GM12892 (cell line): ENCODE measurements around the gene CCND3.

Source experiments
- DNase-seq: peaks from one replicate; pipeline ENCODE4 v3.0.0; 2011; ENCODE audit not compliant: insufficient read length
- FAIRE-seq: peaks from 2 replicates; lab custom pipeline; 2011; peaks lifted over from hg19 to GRCh38; lab: Jason Lieb, UNC
- POLR2A ChIP-seq: IDR thresholded peaks from 2 replicates; pipeline ENCODE4 v1.6.1; 2011; ENCODE audit warnings: low read depth, low read length, control low read depth
- POLR2AphosphoS5 ChIP-seq: IDR thresholded peaks from 2 replicates; pipeline ENCODE4 v1.6.1; 2011; ENCODE audit warnings: low read depth, low read length, control low read depth
- TAF1 ChIP-seq: IDR thresholded peaks from 2 replicates; pipeline ENCODE4 v1.6.1; 2011; ENCODE audit warnings: low read depth, mild to moderate bottlenecking, control low read depth, low read length, borderline replicate concordance

Gene CCND3

DNA sequence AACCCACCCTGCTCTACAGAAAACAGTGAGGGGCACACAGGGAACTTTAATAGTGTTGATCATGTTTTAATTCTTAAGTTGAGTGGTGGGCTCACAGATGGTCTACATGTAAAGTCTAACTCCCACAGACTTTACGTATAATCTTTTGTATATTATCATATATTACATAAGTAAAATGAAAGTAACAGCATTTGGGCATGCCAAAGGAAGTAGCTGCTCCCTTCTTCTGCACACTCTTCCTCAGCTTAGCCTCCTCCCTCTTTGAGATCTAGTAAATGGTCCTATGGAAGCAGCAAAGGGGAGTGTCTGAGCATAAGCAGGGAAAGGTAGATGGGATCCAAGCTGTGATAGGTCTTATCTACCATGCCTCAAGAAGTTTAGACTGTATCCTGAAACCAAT, 31.9 kb downstream of the CCND3 start:
- DNase-seq = no peak
- TF ChIP-seq TAF1 (no peak), POLR2AphosphoS5 (no peak), POLR2A (no peak)
- FAIRE-seq = no peak

DNA sequence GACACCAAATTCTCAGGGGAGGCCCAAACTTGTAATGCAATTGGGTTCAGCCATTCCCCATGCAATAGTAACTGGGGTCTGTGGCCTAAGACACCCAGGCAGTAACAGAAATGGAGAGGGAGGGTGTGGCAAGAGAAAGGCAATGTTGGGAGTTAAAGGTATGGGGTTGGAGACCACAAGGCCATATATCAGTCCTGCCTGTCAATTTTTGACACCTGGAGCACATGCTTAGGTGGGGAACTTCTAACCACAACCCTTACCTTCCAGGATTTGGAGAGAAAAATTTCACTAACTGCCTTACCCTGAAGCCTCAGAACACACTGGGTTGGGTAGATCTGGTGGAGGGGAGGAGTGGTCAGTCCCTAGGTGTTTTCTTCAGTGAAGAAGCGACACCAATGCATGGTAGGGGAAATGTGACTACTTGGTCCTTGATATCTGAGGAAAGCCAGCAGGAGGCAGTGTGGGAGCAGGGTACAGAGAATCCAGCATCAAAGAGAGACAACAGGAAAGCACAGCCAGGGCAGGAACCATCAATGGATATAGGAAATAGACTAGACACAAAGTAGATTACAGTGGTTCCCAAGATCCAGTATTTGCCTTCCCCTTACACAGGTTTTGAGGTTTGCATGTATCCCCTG, 39.6 kb downstream of the CCND3 start:
- TF ChIP-seq POLR2AphosphoS5 = no peak
- no peak for TF ChIP-seq TAF1
- TF ChIP-seq POLR2A = no peak
- no peak for DNase-seq
- no peak for FAIRE-seq

DNA sequence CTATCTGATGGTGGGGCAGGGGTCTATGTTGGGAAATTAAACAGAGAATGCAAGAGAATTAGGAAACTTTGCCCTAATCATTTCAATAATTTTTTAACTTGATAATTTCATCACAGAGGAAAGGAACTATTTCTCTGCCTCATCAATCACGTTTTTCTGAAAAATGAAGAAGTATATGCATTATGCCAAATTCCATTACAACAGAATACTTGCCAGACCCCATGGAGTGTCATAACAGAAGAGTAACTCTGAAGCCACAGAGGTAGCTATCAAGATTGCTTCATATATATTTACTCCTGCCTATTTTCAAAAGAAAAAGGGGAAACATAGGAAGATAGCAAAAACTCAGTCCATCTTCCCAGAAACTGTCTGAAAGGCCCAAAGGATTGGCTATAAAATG, 40.7 kb downstream of the CCND3 start:
- no peak for TF ChIP-seq TAF1
- TF ChIP-seq POLR2A = no peak
- TF ChIP-seq POLR2AphosphoS5 = no peak
- DNase-seq = no peak
- no peak for FAIRE-seq

DNA sequence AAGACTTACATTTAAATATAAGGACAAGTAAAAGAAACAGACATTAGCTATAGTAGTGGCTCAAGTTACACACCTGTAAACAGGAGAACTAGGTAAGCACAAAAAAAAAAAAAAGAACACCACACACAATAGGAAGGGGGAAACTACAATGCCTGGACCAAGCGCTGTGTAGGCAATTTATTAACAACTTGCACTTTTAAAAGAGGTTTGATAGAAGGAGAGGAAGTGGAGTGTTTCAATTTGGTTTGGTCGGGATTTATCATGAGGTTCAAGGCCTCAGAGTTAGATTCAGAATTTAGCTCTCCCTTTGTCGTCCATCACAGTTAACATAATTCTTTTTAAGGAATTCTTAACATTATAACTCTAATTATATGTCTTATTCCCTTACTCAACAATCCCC, 45.3 kb downstream of the CCND3 start:
- TF ChIP-seq POLR2AphosphoS5 (no peak), POLR2A (no peak), TAF1 (no peak)
- DNase-seq = no peak
- FAIRE-seq = no peak

DNA sequence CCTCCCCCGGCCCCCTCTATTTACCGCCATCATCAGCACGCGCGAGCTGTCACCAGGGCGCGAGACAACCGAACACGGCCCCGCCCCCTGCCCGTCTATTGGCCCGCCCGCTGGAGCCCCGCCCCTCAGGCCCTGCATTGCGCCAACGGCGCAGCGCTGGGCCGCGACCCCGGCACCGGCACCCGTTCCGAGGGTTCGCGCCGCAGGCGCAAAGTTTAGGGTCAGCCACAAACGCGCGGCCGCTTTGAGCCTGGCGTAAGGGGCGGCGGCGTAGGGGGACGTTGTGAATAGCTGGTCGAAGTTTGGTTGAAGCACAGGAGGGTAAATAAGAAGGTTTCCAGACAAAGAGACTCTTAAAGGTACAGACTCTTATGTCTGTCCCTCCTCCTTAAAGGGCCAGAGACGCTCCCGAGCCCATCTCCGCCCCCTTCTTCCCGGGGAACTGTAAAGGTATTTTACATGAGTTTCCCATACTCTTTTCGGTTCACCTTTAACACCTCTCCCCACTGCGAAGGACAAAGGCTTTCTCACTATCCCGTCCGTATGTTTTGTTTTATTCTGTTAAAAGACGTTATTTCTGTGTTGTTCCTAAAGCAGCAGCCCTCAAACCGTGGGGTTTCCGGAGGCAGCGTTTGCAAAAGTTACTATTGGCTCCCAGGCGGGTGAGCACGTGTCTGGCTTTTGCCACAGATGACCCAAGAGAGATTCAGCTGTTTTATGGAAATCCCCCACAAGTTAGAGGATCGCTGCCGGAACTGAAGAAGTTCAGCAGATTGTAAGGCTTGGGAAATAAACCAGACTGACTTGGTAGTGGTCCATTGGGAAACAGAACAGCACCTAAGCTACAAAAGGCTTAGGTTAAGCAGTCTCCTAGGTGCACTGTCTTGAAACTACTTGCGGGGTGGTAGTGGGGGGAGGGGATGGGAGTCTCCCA, 46.0 kb downstream of the CCND3 start, which contains the start of gene USP49:
Gene USP49 (minus strand): TSS at position 76 of the 934 bp plus-strand sequence. CDS start 88,392 bp downstream, outside the sequence.
- DNase-seq = peak; percentile 82
- TF ChIP-seq POLR2A = peak; percentile 72
- TF ChIP-seq TAF1 = peak; percentile 62
- no peak for TF ChIP-seq POLR2AphosphoS5
- peak; percentile 92 for FAIRE-seq

DNA sequence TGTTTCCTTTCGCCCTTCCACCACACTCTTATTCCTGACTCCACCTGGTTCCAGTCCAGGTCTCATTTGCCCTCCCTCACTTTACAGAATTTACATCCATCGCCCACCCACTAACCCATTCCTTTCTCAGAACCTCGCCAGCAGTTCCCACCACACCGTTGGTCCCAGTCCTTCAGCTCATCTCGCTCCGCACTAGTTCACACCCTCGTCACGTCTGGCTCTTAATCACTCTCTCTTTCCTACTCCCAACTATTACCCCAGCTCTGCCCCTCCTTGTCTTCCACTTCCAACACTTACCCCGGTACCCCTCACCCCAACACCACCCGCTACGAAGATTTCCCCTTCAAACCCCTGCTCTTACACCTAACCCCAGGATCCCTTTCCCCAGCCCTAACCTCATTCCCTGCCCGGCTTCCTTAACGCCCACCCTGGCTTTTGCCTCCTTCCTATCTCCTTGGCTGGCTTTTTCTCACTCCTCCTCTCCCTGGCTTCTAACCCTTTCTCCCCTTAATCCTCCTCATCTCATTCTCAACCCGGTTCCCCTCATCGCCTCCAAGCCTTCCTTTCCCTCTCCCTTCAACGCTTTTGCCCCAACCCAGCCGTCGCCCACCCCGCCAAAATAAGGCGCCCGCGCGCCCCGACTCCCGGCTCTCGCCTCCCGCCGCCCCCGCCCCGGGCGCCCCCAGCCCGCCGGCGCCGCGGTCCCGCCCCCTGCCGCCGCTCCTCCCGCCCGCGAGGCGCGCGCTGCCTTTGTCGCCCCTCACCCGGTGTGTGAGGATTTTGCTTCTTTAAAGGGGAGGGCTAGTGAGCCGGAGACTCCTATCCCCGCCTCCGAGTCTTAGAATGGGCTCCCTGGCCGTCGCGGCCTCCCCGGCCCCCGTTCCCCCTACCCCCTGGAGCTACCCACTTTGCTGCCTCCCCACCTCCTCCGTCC, 47.0 kb downstream of the CCND3 start:
- FAIRE-seq = peak; percentile 17
- TF ChIP-seq POLR2A (no peak; the same call in 1 of the 2 replicates), POLR2AphosphoS5 (no peak), TAF1 (no peak)
- no peak for DNase-seq

DNA sequence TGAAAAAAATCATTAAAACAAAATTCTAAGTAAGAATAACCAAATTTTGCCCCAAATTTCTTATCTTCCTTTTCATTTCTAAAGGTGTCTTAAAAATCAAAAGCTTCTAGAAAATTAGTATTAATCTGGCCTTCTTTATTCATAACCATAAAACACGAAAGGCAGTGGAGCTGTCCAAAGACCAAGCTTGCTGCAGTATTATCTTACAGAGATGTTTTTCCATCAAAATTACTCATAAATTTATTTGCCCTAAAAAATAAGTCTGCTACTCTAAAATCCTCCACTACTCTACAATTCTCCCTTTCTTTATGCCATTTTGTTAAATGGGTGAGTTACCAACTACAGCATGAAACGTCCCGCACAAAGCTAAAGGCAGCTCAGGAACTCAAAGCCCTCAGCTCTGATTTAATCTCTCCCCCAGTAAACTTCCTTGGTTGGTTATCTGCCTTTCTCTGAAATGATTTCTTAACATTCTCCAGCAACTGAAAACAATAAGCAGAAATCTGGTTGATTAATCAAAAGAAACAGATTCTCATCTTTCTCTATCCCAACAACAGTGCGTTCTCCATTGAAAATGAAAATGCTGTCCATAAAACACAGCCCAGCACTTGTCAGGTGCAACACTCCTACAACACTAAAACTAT, 48.6 kb downstream of the CCND3 start:
- FAIRE-seq (no peak), DNase-seq (no peak)
- TF ChIP-seq POLR2AphosphoS5 (no peak), TAF1 (no peak), POLR2A (no peak)

DNA sequence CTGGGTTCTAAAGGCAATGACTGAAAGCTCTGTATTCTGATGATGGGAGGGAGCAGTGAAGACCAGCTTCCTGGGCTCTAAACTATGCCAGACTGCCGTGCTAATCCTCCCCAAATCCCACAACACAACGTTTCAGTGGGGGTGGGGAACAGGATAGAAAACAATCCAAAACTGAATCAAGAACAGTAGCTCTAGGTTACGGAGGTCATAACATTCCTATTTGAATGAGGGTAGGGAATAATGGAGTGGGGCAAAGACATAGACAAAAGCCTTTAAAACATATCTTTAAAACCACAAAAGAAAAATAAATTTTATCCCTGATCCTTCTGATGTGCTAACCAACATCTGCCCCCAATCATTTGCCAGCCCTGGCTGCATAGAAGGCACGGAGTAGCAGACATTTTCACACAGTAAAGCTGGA, 54.3 kb downstream of the CCND3 start:
- no peak for DNase-seq
- no peak for FAIRE-seq
- TF ChIP-seq POLR2A (no peak), TAF1 (no peak), POLR2AphosphoS5 (no peak)

DNA sequence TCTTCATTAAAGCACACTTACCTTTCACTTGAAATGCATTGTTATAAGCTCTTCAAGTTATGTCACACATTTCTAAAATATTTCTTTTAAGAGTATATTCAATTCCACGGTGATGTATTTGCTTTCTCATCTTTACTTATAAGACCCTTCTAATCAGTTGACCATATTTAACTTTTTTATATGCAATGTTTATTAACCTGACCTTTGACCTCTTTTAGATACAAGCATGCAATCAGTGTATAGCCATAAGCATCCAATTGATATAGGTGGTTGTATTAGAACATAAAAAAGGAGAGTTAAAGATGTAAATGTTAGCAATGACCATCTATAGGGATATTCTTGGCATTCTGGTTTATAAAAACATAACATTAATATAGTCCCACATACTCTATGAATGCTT, 55.7 kb downstream of the CCND3 start:
- no peak for TF ChIP-seq POLR2A
- no peak for TF ChIP-seq TAF1
- TF ChIP-seq POLR2AphosphoS5 = no peak
- FAIRE-seq (no peak), DNase-seq (no peak)

DNA sequence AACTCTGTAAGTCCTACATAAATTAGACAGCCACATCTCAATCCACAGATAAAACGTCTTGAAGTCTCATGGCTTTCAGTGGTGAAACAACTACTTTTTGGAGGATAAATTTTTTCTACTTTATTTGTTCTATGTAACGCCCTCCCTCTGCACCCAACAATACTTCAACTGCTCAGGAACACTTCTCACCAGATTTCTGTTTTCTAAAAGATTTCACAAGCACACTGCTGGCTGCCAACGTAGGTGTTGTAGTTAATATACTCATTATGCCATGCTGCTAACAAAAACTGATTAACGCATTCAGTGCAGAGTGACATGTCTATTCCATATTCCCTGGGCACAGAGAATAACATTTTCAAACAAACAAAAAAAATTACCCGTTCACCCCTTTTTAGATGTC, 56.7 kb downstream of the CCND3 start:
- TF ChIP-seq POLR2AphosphoS5 (no peak), POLR2A (no peak), TAF1 (no peak)
- DNase-seq = no peak
- no peak for FAIRE-seq
